H9 (cell line): Measurements from ENCODE around the gene CDH7. TPM values are rescaled to one million over a fixed set of nuclear protein-coding genes. Genes with fewer than 3 reads are reported as not detected.

ENCODE experiments used
- DNase-seq: peaks from one replicate; pipeline ENCODE4 v3.0.0-alpha.2; 2017
- H2AFZ ChIP-seq: one replicate; pipeline ENCODE4 v1.6.1; 2013; ENCODE audit warnings: mild to moderate bottlenecking, low read length, control low read depth, moderate library complexity
- H2AK5ac ChIP-seq: 2 replicates; pipeline ENCODE4 v1.6.1; 2013; ENCODE audit warnings: low read length, control low read depth, mixed read lengths; ENCODE audit not compliant: insufficient read length
- H2BK120ac ChIP-seq: one replicate; pipeline ENCODE4 v1.6.1; 2013; ENCODE audit warnings: low read depth, mild to moderate bottlenecking, low read length, control low read depth, inconsistent platforms; ENCODE audit not compliant: poor library complexity, severe bottlenecking
- H2BK12ac ChIP-seq: 2 replicates; pipeline ENCODE4 v1.6.1; 2013; ENCODE audit warnings: low read length, control low read depth, mixed read lengths, low read depth; ENCODE audit not compliant: insufficient read length
- H2BK15ac ChIP-seq: 2 replicates; pipeline ENCODE4 v1.6.1; 2013; ENCODE audit warnings: low read depth, low read length, control low read depth
- H2BK20ac ChIP-seq: one replicate; pipeline ENCODE4 v1.6.1; 2013; ENCODE audit warnings: low read depth, mild to moderate bottlenecking, low read length, control low read depth, inconsistent platforms; ENCODE audit not compliant: poor library complexity, severe bottlenecking
- H2BK5ac ChIP-seq: 2 replicates; pipeline ENCODE4 v1.6.1; 2013; ENCODE audit warnings: low read length, control low read depth, mixed read lengths; ENCODE audit not compliant: insufficient read length
- H3K14ac ChIP-seq: 2 replicates; pipeline ENCODE4 v1.6.1; 2013; ENCODE audit warnings: low read length, control low read depth; ENCODE audit not compliant: insufficient read depth
- H3K18ac ChIP-seq: 2 replicates; pipeline ENCODE4 v1.6.1; 2013; ENCODE audit warnings: low read depth, mild to moderate bottlenecking, mixed read lengths, low read length, control low read depth; ENCODE audit not compliant: insufficient read length
- H3K23ac ChIP-seq: 2 replicates; pipeline ENCODE4 v1.6.1; 2013; ENCODE audit warnings: low read length, control low read depth, mixed read lengths, low read depth; ENCODE audit not compliant: insufficient read length
- H3K23me2 ChIP-seq: 2 replicates; pipeline ENCODE4 v1.6.1; 2013; ENCODE audit warnings: low read depth, mild to moderate bottlenecking, mixed read lengths, low read length, control low read depth; ENCODE audit not compliant: insufficient read length, poor library complexity, severe bottlenecking
- H3K27ac ChIP-seq: 2 replicates; pipeline ENCODE4 v1.5.1; 2013; ENCODE audit warnings: low read length, control low read depth, mixed read lengths, low read depth; ENCODE audit not compliant: insufficient read length
- H3K27me3 ChIP-seq: 2 replicates; pipeline ENCODE4 v1.6.1; 2013; ENCODE audit warnings: low read length, control low read depth, inconsistent platforms; ENCODE audit not compliant: insufficient read depth
- H3K4ac ChIP-seq: 2 replicates; pipeline ENCODE4 v1.6.1; 2013; ENCODE audit warnings: low read depth, mild to moderate bottlenecking, control low read depth, inconsistent platforms, low read length, moderate library complexity
- H3K4me1 ChIP-seq: 2 replicates; pipeline ENCODE4 v1.6.1; 2013; ENCODE audit warnings: low read length, control low read depth, inconsistent platforms; ENCODE audit not compliant: insufficient read depth
- H3K4me2 ChIP-seq: 2 replicates; pipeline ENCODE4 v1.6.1; 2013; ENCODE audit warnings: low read length, control low read depth, mixed read lengths; ENCODE audit not compliant: insufficient read length, insufficient read depth
- H3K56ac ChIP-seq: 2 replicates; pipeline ENCODE4 v1.6.1; 2013; ENCODE audit warnings: low read depth, mild to moderate bottlenecking, mixed read lengths, low read length, control low read depth; ENCODE audit not compliant: insufficient read length
- H3K79me1 ChIP-seq: 2 replicates; pipeline ENCODE4 v1.6.1; 2013; ENCODE audit warnings: low read depth, mild to moderate bottlenecking, moderate library complexity, low read length, control low read depth, inconsistent platforms; ENCODE audit not compliant: insufficient read depth, poor library complexity, severe bottlenecking
- H3K79me2 ChIP-seq: 2 replicates; pipeline ENCODE4 v1.6.1; 2013; ENCODE audit warnings: low read length, control low read depth, inconsistent platforms; ENCODE audit not compliant: insufficient read depth
- H3K9ac ChIP-seq: 2 replicates; pipeline ENCODE4 v1.6.1; 2013; ENCODE audit warnings: low read length, control low read depth, mixed read lengths; ENCODE audit not compliant: insufficient read length; ENCODE audit errors: extremely low read depth
- H3K9me3 ChIP-seq: one replicate; pipeline ENCODE4 v1.6.1; 2013; ENCODE audit warnings: low read depth, low read length, inconsistent platforms; ENCODE audit not compliant: control insufficient read depth
- H3T11ph ChIP-seq: one replicate; pipeline ENCODE4 v1.6.1; 2013; ENCODE audit warnings: mild to moderate bottlenecking, low read length, control low read depth, inconsistent platforms
- H4K20me1 ChIP-seq: one replicate; pipeline ENCODE4 v1.6.1; 2013; ENCODE audit not compliant: control insufficient read depth, insufficient read length, insufficient read depth
- H4K5ac ChIP-seq: 2 replicates; pipeline ENCODE4 v1.6.1; 2013; ENCODE audit warnings: low read depth, mild to moderate bottlenecking, mixed read lengths, low read length, control low read depth; ENCODE audit not compliant: insufficient read length
- H4K8ac ChIP-seq: replicated peaks from 2 replicates; pipeline ENCODE4 v1.6.1; 2013; ENCODE audit warnings: low read length, control low read depth, mixed read lengths, low read depth; ENCODE audit not compliant: insufficient read length
- H4K91ac ChIP-seq: 2 replicates; pipeline ENCODE4 v1.6.1; 2013; ENCODE audit warnings: low read depth, mild to moderate bottlenecking, moderate library complexity, mixed read lengths, low read length, control low read depth; ENCODE audit not compliant: insufficient read length
- H3K27ac Mint-ChIP-seq, 3 experiments: 2 replicates in 2 of 3; 3 replicates in 1 of 3; pipeline ENCODE4 v1.8.0; 2020 to 2021; ENCODE audit warnings: mixed read lengths in 3 of 3, mild to moderate bottlenecking in 1 of 3, moderate library complexity in 1 of 3
- H3K27me3 Mint-ChIP-seq: 2 replicates; pipeline ENCODE4 v1.8.0; 2021; ENCODE audit warnings: low read depth, mild to moderate bottlenecking, moderate library complexity, mixed read lengths
- H3K36me3 Mint-ChIP-seq, 3 experiments: 2 replicates in 2 of 3; 3 replicates in 1 of 3; pipeline ENCODE4 v1.8.0; 2020 to 2021; ENCODE audit warnings: low read depth in 3 of 3, mixed read lengths in 3 of 3; ENCODE audit not compliant: insufficient read depth in 1 of 3
- H3K4me1 Mint-ChIP-seq, 2 experiments: 2 replicates each; pipeline ENCODE4 v1.8.0; 2020; ENCODE audit warnings: mixed read lengths in 2 of 2
- H3K4me3 Mint-ChIP-seq, 2 experiments: 2 replicates in 1 of 2; 3 replicates in 1 of 2; pipeline ENCODE4 v1.8.0; 2020 to 2021; ENCODE audit warnings: mild to moderate bottlenecking in 2 of 2, mixed read lengths in 2 of 2, moderate library complexity in 1 of 2
- H3K9me3 Mint-ChIP-seq, 2 experiments: 2 replicates in 1 of 2; 3 replicates in 1 of 2; pipeline ENCODE4 v1.8.0; 2020; ENCODE audit warnings: mild to moderate bottlenecking in 2 of 2, mixed read lengths in 2 of 2, moderate library complexity in 1 of 2
- WGBS: extraction: QIAGEN DNeasy Blood & Tissue Kit; methylation state at CpG from one replicate; pipeline ENCODE4 v1.1.7; 2013; ENCODE audit warnings: missing lambda C conversion rate, low lambda C conversion rate, mixed read lengths; ENCODE audit not compliant: insufficient read length; ENCODE audit errors: extremely low coverage; 5-methylcytosine and 5-hydroxymethylcytosine counted together
- total RNA-seq: library from RNA; stranded (reverse); gene quantifications from 2 replicates; pipeline ENCODE4 v1.2.1, GENCODE V29; 2021
- TF ChIP-seq, protein P1 (sequence below): fragments of 200-600 bp; sonication (generic); conservative IDR thresholded peaks from 3 replicates; pipeline ENCODE4 v1.8.0; 2021; ENCODE audit warnings: antibody characterized with exemption, mild to moderate bottlenecking

Gene CDH7
- total RNA-seq, 1 experiment from 2014 or later = 0.13 TPM

DNA sequence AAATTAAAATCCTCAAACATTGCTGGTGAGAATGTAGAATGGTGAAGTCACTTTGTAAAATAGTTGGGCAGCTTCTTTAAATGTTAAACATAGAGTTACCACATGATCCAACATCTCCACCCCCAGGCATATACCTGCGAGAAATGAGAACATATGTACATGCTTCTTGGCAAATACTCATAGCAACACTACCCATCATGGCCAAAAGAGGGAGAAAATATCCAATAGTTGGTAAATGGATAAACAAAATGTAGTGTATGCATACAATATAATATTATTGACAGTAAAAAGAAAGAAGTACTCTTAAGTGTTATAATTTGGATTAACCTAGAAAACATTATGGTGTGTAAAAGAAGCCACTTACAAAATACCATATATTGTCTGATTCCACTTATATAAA is 185.9 kb downstream of the CDH7 start:
- no peak for DNase-seq
- Histone ChIP-seq H3K56ac (no peak overlapping the region), H3K9ac (no peak overlapping the region), H4K20me1 (no peaks in the 10 kb centered on the region), H3K14ac (no peak overlapping the region), H2BK20ac (no peak overlapping the region), H3K79me1 (no peaks in the 10 kb centered on the region), H3K23me2 (no peaks in the 10 kb centered on the region), H4K91ac (no peak overlapping the region), H3T11ph (no peak overlapping the region), H2AFZ (no peak overlapping the region), H2BK5ac (no peak overlapping the region), H4K5ac (no peak overlapping the region), H3K27me3 (no peaks in the 10 kb centered on the region), H3K27ac (no peak overlapping the region), H3K79me2 (no peaks in the 10 kb centered on the region), H3K4ac (no peak overlapping the region), H4K8ac (no peak overlapping the region), H3K18ac (no peak overlapping the region), H3K9me3 (no peaks in the 10 kb centered on the region), H2BK15ac (no peak overlapping the region), H2AK5ac (no peak overlapping the region), H3K23ac (no peak overlapping the region), H2BK120ac (no peak overlapping the region), H2BK12ac (no peak overlapping the region), H3K4me1 (peaks cover 4% of the 10 kb centered on the region; the same call in 1 of the 2 replicates), H3K4me2 (no peak overlapping the region)
- WGBS = no CpG with 5 or more reads among the region's 1 CpG
- H3K27me3 Mint-ChIP-seq = peaks cover 3% of the 10 kb centered on the region; the same call in 1 of the 2 replicates
- peaks cover 0 to 8% (median 3%) of the 10 kb centered on the region in 3 experiments; a peak in 2 of 7 replicates for H3K36me3 Mint-ChIP-seq
- H3K4me3 Mint-ChIP-seq = no peak overlapping the region
- peaks cover 3 to 10% of the 10 kb centered on the region in 2 experiments; a peak in 3 of 5 replicates for H3K9me3 Mint-ChIP-seq
- TF ChIP-seq, protein P1, sequence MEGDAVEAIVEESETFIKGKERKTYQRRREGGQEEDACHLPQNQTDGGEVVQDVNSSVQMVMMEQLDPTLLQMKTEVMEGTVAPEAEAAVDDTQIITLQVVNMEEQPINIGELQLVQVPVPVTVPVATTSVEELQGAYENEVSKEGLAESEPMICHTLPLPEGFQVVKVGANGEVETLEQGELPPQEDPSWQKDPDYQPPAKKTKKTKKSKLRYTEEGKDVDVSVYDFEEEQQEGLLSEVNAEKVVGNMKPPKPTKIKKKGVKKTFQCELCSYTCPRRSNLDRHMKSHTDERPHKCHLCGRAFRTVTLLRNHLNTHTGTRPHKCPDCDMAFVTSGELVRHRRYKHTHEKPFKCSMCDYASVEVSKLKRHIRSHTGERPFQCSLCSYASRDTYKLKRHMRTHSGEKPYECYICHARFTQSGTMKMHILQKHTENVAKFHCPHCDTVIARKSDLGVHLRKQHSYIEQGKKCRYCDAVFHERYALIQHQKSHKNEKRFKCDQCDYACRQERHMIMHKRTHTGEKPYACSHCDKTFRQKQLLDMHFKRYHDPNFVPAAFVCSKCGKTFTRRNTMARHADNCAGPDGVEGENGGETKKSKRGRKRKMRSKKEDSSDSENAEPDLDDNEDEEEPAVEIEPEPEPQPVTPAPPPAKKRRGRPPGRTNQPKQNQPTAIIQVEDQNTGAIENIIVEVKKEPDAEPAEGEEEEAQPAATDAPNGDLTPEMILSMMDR = peak; percentile 25; the same call in 1 of the 3 replicates
- no peak overlapping the region for H3K27ac Mint-ChIP-seq
- H3K4me1 Mint-ChIP-seq = peaks cover 9 to 13% of the 10 kb centered on the region in 2 experiments
